ENCODE measurements around the gene CACNB2. TPM values are rescaled to one million over a fixed set of nuclear protein-coding genes. Genes with fewer than 3 reads are reported as not detected.
"Not testable (repeated sequence)": the region's sequence is repeated elsewhere in the genome, so short reads cannot be mapped to it uniquely, and the experiment has no call there.

The CACNB2 gene
- total and polyA plus RNA-seq, 4 donors: 0.90 to 23.9 (median 3.7) TPM

DNA sequence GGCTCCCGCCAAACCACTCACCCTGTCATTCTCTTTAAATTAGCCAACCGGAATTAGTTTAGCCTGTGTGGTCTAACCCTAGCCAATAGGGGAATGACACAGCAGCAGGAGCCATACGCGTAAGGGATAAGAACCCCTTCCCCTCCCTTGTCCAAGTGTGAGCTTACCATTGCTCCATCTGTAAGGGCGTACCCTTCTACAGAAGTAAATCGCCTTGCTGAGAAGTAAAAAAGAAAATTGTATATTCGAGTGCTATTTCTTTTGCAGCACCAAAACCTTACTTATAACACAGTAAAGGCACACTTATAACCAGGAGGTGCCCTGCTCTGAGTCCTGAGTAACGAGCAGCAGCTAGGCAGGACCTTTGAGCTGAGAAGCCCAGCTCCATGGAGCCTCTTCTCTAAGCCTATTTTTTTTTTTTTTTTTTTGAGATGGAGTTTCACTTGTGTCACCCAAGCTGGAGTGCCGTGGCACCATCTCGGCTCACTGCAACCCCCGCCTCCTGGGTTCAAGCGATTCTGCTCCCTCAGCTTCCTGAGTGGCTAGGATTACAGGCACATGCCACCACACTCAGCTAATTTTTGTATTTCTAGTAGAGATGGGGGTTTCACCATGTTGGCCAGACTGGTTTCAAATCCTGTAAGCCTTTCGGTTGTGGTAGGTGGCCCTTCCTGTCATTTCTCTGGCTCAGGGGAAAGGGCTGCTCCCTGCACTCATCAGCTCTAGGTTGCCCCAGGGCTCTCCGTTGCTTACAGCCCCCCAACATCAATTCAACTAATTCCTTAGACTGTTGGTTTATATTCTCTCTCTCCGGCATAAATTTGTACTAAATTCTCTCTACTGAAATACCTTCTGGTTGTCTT, 437.8 kb downstream of the CACNB2 start:
- WGBS, 2 donors: 90 to 95% methylated on average over 15 of the region's 15 CpGs
- H3K27ac ChIP-seq (ENCODE audit: low read depth in 1 of 2, low read length in 1 of 2): no peak overlapping the region
- H3K36me3 ChIP-seq (ENCODE audit: control insufficient read depth in 4 of 4, insufficient read depth in 4 of 4, low read length in 4 of 4): peaks cover 2 to 32% (median 12%) of the 10 kb centered on the region in 4 donors

GRCh38 chr10:18582803-18583202, 442.6 kb downstream of the CACNB2 start:
- Histone ChIP-seq H3K27me3 (ENCODE audit: control insufficient read depth in 3 of 3, insufficient read depth in 3 of 3, low read length in 2 of 3) (no peaks in the 10 kb centered on the region), H3K36me3 (ENCODE audit: control insufficient read depth in 4 of 4, insufficient read depth in 4 of 4, low read length in 4 of 4) (peaks cover 4 to 27% (median 11%) of the 10 kb centered on the region in 4 donors), H3K27ac (ENCODE audit: low read depth in 1 of 2, low read length in 1 of 2) (no peak overlapping the region), H3K4me1 (ENCODE audit: control insufficient read depth in 5 of 5, insufficient read depth in 5 of 5, low read length in 5 of 5) (no peaks in the 10 kb centered on the region), H3K9me3 (ENCODE audit: control insufficient read depth in 4 of 4, insufficient read depth in 3 of 4, low read length in 3 of 4) (peaks cover 0 to 5% (median under 1%) of the 10 kb centered on the region in 4 donors), H3K4me3 (no peak overlapping the region), H3K9ac (ENCODE audit: insufficient read depth in 1 of 2, low read length in 2 of 2) (no peak overlapping the region)
- DNase-seq (no peak), ATAC-seq (ENCODE audit: insufficient read depth, low FRiP score) (no peak)
- WGBS, 2 donors: 35 to 72% methylated on average over 3 of the region's 3 CpGs
- no peak for TF ChIP-seq CTCF (IDR thresholded peaks at IDR 0.05; ENCODE audit: control extremely low read depth, extremely low read depth)

More for the DNA sequence above, 437.8 kb downstream of the CACNB2 start:
- no peak for ATAC-seq (ENCODE audit: insufficient read depth, low FRiP score)
- H3K9ac ChIP-seq (ENCODE audit: insufficient read depth in 1 of 2, low read length in 2 of 2): no peak overlapping the region
- H3K9me3 ChIP-seq (ENCODE audit: control insufficient read depth in 4 of 4, insufficient read depth in 3 of 4, low read length in 3 of 4): peaks cover 0 to 8% (median 3%) of the 10 kb centered on the region in 4 donors
- H3K27me3 ChIP-seq (ENCODE audit: control insufficient read depth in 3 of 3, insufficient read depth in 3 of 3, low read length in 2 of 3): no peaks in the 10 kb centered on the region
- no peak for TF ChIP-seq CTCF (IDR thresholded peaks at IDR 0.05; ENCODE audit: control extremely low read depth, extremely low read depth)
- DNase-seq: no peak
- H3K4me1 ChIP-seq (ENCODE audit: control insufficient read depth in 5 of 5, insufficient read depth in 5 of 5, low read length in 5 of 5): no peaks in the 10 kb centered on the region
- no peak overlapping the region for H3K4me3 ChIP-seq

DNA sequence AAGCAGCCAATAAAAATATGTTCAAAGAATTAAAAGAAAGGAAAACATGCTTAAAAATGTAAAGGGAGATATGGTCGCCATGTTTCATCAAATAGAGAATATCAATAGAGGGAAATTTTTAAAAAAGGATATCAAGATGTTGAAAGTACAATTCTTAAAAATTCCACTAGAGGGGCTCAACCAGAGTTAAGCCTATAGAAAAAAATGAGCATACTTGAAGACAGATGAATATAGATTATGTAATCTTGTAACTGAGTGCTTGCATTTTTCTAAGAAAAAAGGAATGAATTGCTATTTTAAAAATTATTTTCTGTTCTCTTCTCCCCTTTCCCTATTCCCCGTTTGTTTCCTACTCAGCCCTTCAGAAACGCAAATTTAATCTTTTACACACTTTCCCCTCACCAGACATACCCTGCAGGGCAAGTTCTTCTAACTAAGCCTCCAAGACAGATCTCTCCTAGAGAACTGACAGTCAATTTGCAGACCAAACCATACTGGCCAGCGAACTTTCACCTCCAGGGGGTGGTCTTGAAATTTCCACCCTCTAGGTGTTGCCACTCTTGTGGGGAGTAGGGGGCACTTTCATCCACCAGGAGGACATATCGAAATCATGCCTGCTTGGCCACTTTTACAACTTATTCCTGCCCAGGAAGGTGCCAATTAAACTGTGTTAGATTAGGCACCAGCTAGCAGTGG, 443.5 kb downstream of the CACNB2 start:
- peaks cover 0 to 1% (median 0%) of the 10 kb centered on the region in 5 donors for H3K4me1 ChIP-seq (ENCODE audit: control insufficient read depth in 5 of 5, insufficient read depth in 5 of 5, low read length in 5 of 5)
- WGBS, 2 donors: 83 to 91% methylated on average over 5 of the region's 5 CpGs
- no peaks in the 10 kb centered on the region for H3K27me3 ChIP-seq (ENCODE audit: control insufficient read depth in 3 of 3, insufficient read depth in 3 of 3, low read length in 2 of 3)
- no peak for TF ChIP-seq CTCF (IDR thresholded peaks at IDR 0.05; ENCODE audit: control extremely low read depth, extremely low read depth)
- no peak overlapping the region for H3K4me3 ChIP-seq
- H3K9ac ChIP-seq (ENCODE audit: insufficient read depth in 1 of 2, low read length in 2 of 2): no peak overlapping the region
- peaks cover 4 to 25% (median 13%) of the 10 kb centered on the region in 4 donors for H3K36me3 ChIP-seq (ENCODE audit: control insufficient read depth in 4 of 4, insufficient read depth in 4 of 4, low read length in 4 of 4)
- peaks cover 0 to 2% (median 1%) of the 10 kb centered on the region in 4 donors for H3K9me3 ChIP-seq (ENCODE audit: control insufficient read depth in 4 of 4, insufficient read depth in 3 of 4, low read length in 3 of 4)
- DNase-seq (no peak), ATAC-seq (ENCODE audit: insufficient read depth, low FRiP score) (no peak)
- no peak overlapping the region for H3K27ac ChIP-seq (ENCODE audit: low read depth in 1 of 2, low read length in 1 of 2)

- H3K9me3 ChIP-seq (ENCODE audit: control insufficient read depth in 4 of 4, insufficient read depth in 3 of 4, low read length in 3 of 4); H3K4me3 ChIP-seq; H3K4me1 ChIP-seq (ENCODE audit: control insufficient read depth in 5 of 5, insufficient read depth in 5 of 5, low read length in 5 of 5); ATAC-seq (ENCODE audit: insufficient read depth, low FRiP score); H3K9ac ChIP-seq (ENCODE audit: insufficient read depth in 1 of 2, low read length in 2 of 2); H3K27ac ChIP-seq (ENCODE audit: low read depth in 1 of 2, low read length in 1 of 2); H3K27me3 ChIP-seq (ENCODE audit: control insufficient read depth in 3 of 3, insufficient read depth in 3 of 3, low read length in 2 of 3); DNase-seq: not testable (repeated sequence)
- H3K36me3 ChIP-seq (ENCODE audit: control insufficient read depth in 4 of 4, insufficient read depth in 4 of 4, low read length in 4 of 4): peaks cover 4 to 13% (median 8%) of the 10 kb centered on the region in 4 donors
- WGBS, 2 donors: 98 to 99% methylated on average over 10 of the region's 10 CpGs
These were observed 446.4 kb downstream of the CACNB2 start for GRCh38 chr10:18586637-18587036.

DNA sequence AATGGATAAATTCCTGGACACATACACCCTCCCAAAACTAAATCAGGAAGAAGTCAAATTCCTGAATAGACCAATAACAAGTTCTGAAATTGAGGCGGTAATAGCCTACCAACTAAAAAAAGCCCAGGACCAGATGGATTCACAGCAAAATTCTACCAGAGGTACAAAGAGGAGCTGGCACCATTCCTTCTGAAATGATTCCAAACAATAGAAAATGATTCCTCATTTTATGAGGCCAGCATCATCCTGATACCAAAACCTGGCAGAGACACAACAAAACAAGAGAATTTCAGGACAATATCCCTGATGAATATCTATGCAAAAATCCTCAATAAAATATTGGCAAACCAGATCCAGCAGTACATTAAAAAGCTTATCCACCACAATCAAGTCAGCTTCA, 450.9 kb downstream of the CACNB2 start:
- not testable (repeated sequence) for H3K27me3 ChIP-seq (ENCODE audit: control insufficient read depth in 3 of 3, insufficient read depth in 3 of 3, low read length in 2 of 3); H3K4me3 ChIP-seq; ATAC-seq (ENCODE audit: insufficient read depth, low FRiP score); DNase-seq; H3K27ac ChIP-seq (ENCODE audit: low read depth in 1 of 2, low read length in 1 of 2); H3K4me1 ChIP-seq (ENCODE audit: control insufficient read depth in 5 of 5, insufficient read depth in 5 of 5, low read length in 5 of 5); H3K9me3 ChIP-seq (ENCODE audit: control insufficient read depth in 4 of 4, insufficient read depth in 3 of 4, low read length in 3 of 4); H3K9ac ChIP-seq (ENCODE audit: insufficient read depth in 1 of 2, low read length in 2 of 2)
- H3K36me3 ChIP-seq (ENCODE audit: control insufficient read depth in 4 of 4, insufficient read depth in 4 of 4, low read length in 4 of 4): peaks cover 4 to 10% (median 7%) of the 10 kb centered on the region in 4 donors
- WGBS, 2 donors: 98 to 100% methylated on average over 1 of the region's 1 CpG

Measured in lung (tissue), 12 donors.